RWPE1 (cell line): ENCODE results near the gene VENTX.

Experiments
- CTCF ChIA-PET: fragments of 350-600 bp; sonication (Branson Sonifier 250); formaldehyde crosslinking; extraction: SDS; loops from one replicate; lab custom pipeline; 2021; lab: Yijun Ruan, JAX
- POLR2A ChIA-PET: fragments of 400-600 bp; formaldehyde crosslinking; extraction: SDS; loops from one replicate; lab custom pipeline; 2020; ENCODE audit warnings: antibody characterized with exemption; ENCODE audit not compliant: low non-redundant PET; lab: Yijun Ruan, JAX
- DNase-seq: peaks from one replicate; pipeline ENCODE4 v3.0.0; 2012; ENCODE audit warnings: low spot score
- H3K27ac ChIP-seq: fragments of 450-650 bp; 2 replicates; pipeline ENCODE4 v1.5.1; 2017
- CTCF ChIP-seq: fragments of 450-650 bp; conservative IDR thresholded peaks from 2 replicates; pipeline ENCODE4 v1.5.1; 2017; ENCODE audit warnings: low read depth, mild to moderate bottlenecking

Gene VENTX

GRCh38 chr10:133246236-133246626 is 8.6 kb downstream of the VENTX start:
- ChIA-PET POLR2A (interaction anchor here (0.7 kb wide), 1 partner anchor 33 kb away, joined by 5 read pairs; no protein-coding TSS in a partner anchor), CTCF (interaction anchor here (0.6 to 1.4 kb wide), 9 partner anchors 8 to 100 kb away, joined by 3 to 8 read pairs (median 5); partner anchors contain the start of gene ADAM8)
- no peak for TF ChIP-seq CTCF
- DNase-seq, result no peak
- H3K27ac ChIP-seq, result no peak overlapping the region

GRCh38 chr10:133247681-133248333 is 10.2 kb downstream of the VENTX start:
- ChIA-PET POLR2A (no interaction called here), CTCF (interaction anchor here (0.6 to 1.4 kb wide), 8 partner anchors 8 to 104 kb away, joined by 3 to 8 read pairs (median 4); partner anchors contain the start of gene ADAM8)
- H3K27ac ChIP-seq, result no peak overlapping the region
- no peak for TF ChIP-seq CTCF
- no peak for DNase-seq

- DNase-seq, result no peak
- no peak for TF ChIP-seq CTCF
- POLR2A ChIA-PET, result no interaction called here
- no peak overlapping the region for H3K27ac ChIP-seq
- CTCF ChIA-PET, result no interaction called here
Observed at GRCh38 chr10:133248334-133248715, 10.7 kb downstream of the VENTX start.

- ChIA-PET CTCF (no interaction called here), POLR2A (no interaction called here)
- TF ChIP-seq CTCF, result no peak
- DNase-seq, result no peak
- no peak overlapping the region for H3K27ac ChIP-seq
Observed at GRCh38 chr10:133249094-133249780, 11.6 kb downstream of the VENTX start.

GRCh38 chr10:133249975-133250754 is 12.5 kb downstream of the VENTX start:
- DNase-seq, result no peak
- ChIA-PET CTCF (no interaction called here), POLR2A (no interaction called here)
- no peak for TF ChIP-seq CTCF
- H3K27ac ChIP-seq, result no peak overlapping the region

- TF ChIP-seq CTCF, result no peak
- CTCF ChIA-PET, result no interaction called here
- DNase-seq, result no peak
- POLR2A ChIA-PET, result no interaction called here
- no peak overlapping the region for H3K27ac ChIP-seq
Observed at GRCh38 chr10:133251388-133252222, 13.9 kb downstream of the VENTX start.
